ENCODE data around the gene LAMC3.

- TF ChIP-seq POLR2A (IDR thresholded peaks at IDR 0.05; ENCODE audit: low read length) (no peak), GATA1 (IDR thresholded peaks at IDR 0.05; ENCODE audit: low read depth, low read length) (no peak)
Observed at GRCh38 chr9:131029574-131029952, 20.6 kb downstream of the LAMC3 start.

Measured in erythroblast (primary cell).